ENCODE results near the gene NME7.

Gene NME7

GRCh38 chr1:169119405-169119804 is 248.2 kb downstream of the NME7 start:
- ChIA-PET CTCF (interaction anchor here (0.7 to 1.1 kb wide), 3 partner anchors 8 to 516 kb away, joined by 3 to 4 read pairs (median 3); no protein-coding TSS in a partner anchor), POLR2A (interaction anchor here (3.1 kb wide), 1 partner anchor 12 kb away, joined by 13 read pairs; the partner anchor contains the start of gene ATP1B1)
- Histone ChIP-seq H3K27ac (ENCODE audit: extremely low read depth, low read depth, low read length) (no peak overlapping the region), H3K36me3 (ENCODE audit: control insufficient read depth in 2 of 2, insufficient read depth in 1 of 2, low read length in 2 of 2) (peaks cover 8 to 35% of the 10 kb centered on the region in 2 experiments; a peak in 2 of 3 replicates), H3K4me1 (ENCODE audit: control insufficient read depth, insufficient read depth, low read length) (peaks cover 12% of the 10 kb centered on the region), H3K9me3 (ENCODE audit: control insufficient read depth, insufficient read depth, low read depth, low read length) (no peaks in the 10 kb centered on the region), H3K4me3 (ENCODE audit: low read depth, low read length) (no peak overlapping the region)
- TF ChIP-seq PRDM2 (tag by site-specific recombination; IDR thresholded peaks at IDR 0.05; ENCODE audit: borderline replicate concordance) (no peak), ZNF274 (IDR thresholded peaks at IDR 0.05; ENCODE audit: low read length) (no peak), ZNF274 (tag by site-specific recombination; IDR thresholded peaks at IDR 0.05; ENCODE audit: borderline replicate concordance) (no peak), ZNF501 (tag by site-specific recombination; IDR thresholded peaks at IDR 0.05) (no peak), ZNF596 (tag by site-specific recombination; IDR thresholded peaks at IDR 0.05) (no peak), TRIM28 (IDR thresholded peaks at IDR 0.05; ENCODE audit: borderline replicate concordance, low read length) (no peak), YY2 (tag by site-specific recombination; IDR thresholded peaks at IDR 0.05) (no peak), AEBP2 (tag by site-specific recombination; IDR thresholded peaks at IDR 0.05; ENCODE audit: borderline replicate concordance) (no peak), GLI2 (tag by site-specific recombination; IDR thresholded peaks at IDR 0.05; ENCODE audit: borderline replicate concordance, low read depth) (no peak), ZNF529 (tag by site-specific recombination; IDR thresholded peaks at IDR 0.05; ENCODE audit: insufficient replicate concordance) (no peak), ZNF133 (tag by site-specific recombination; IDR thresholded peaks at IDR 0.05) (no peak), ZNF23 (tag by site-specific recombination; IDR thresholded peaks at IDR 0.05; ENCODE audit: borderline replicate concordance) (no peak), ZNF169 (tag by site-specific recombination; IDR thresholded peaks at IDR 0.05) (no peak), ZNF830 (tag by site-specific recombination; IDR thresholded peaks at IDR 0.05; ENCODE audit: low read depth) (no peak)

GRCh38 chr1:169118227-169118626 is 249.4 kb downstream of the NME7 start:
- Histone ChIP-seq H3K36me3 (ENCODE audit: control insufficient read depth in 2 of 2, insufficient read depth in 1 of 2, low read length in 2 of 2) (peaks cover 14 to 42% of the 10 kb centered on the region in 2 experiments), H3K27ac (ENCODE audit: extremely low read depth, low read depth, low read length) (no peak overlapping the region), H3K4me3 (ENCODE audit: low read depth, low read length) (no peak overlapping the region), H3K9me3 (ENCODE audit: control insufficient read depth, insufficient read depth, low read depth, low read length) (no peaks in the 10 kb centered on the region), H3K4me1 (ENCODE audit: control insufficient read depth, insufficient read depth, low read length) (peaks cover 12% of the 10 kb centered on the region)
- CTCF ChIA-PET: interaction anchor here (0.6 kb wide), 1 partner anchor 166 kb away, joined by 3 read pairs; no protein-coding TSS in a partner anchor
- POLR2A ChIA-PET: interaction anchor here (3.1 kb wide), 1 partner anchor 11 kb away, joined by 13 read pairs; the partner anchor contains the start of gene ATP1B1
- TF ChIP-seq BCL11B (tag by site-specific recombination; IDR thresholded peaks at IDR 0.05; ENCODE audit: low read depth) (no peak), ZNF138 (tag by site-specific recombination; IDR thresholded peaks at IDR 0.05; ENCODE audit: borderline replicate concordance) (no peak), ZBTB21 (tag by site-specific recombination; IDR thresholded peaks at IDR 0.05) (no peak), ELK4 (IDR thresholded peaks at IDR 0.05; ENCODE audit: borderline replicate concordance, low read depth, low read length) (no peak), ZNF362 (tag by site-specific recombination; IDR thresholded peaks at IDR 0.05) (no peak), PRDM2 (tag by site-specific recombination; IDR thresholded peaks at IDR 0.05; ENCODE audit: borderline replicate concordance) (no peak)

All from HEK293 (cell line).